VCaP (cell line): ENCODE measurements around the gene TFAP2E.

Experiments used
- H3K27ac ChIP-seq: fragments of 450-650 bp; 2 replicates; pipeline ENCODE4 v1.5.1; 2017
- TF ChIP-seq, protein P1 (sequence below): fragments of 450-650 bp; conservative IDR thresholded peaks from 2 replicates; pipeline ENCODE4 v1.5.1; 2017; ENCODE audit warnings: mild to moderate bottlenecking, moderate library complexity

The TFAP2E gene

GRCh38 chr1:35597870-35598269 lies 24.8 kb downstream of the TFAP2E start:
- H3K27ac ChIP-seq: no peak overlapping the region
- TF ChIP-seq, protein P1, sequence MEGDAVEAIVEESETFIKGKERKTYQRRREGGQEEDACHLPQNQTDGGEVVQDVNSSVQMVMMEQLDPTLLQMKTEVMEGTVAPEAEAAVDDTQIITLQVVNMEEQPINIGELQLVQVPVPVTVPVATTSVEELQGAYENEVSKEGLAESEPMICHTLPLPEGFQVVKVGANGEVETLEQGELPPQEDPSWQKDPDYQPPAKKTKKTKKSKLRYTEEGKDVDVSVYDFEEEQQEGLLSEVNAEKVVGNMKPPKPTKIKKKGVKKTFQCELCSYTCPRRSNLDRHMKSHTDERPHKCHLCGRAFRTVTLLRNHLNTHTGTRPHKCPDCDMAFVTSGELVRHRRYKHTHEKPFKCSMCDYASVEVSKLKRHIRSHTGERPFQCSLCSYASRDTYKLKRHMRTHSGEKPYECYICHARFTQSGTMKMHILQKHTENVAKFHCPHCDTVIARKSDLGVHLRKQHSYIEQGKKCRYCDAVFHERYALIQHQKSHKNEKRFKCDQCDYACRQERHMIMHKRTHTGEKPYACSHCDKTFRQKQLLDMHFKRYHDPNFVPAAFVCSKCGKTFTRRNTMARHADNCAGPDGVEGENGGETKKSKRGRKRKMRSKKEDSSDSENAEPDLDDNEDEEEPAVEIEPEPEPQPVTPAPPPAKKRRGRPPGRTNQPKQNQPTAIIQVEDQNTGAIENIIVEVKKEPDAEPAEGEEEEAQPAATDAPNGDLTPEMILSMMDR: no peak

DNA sequence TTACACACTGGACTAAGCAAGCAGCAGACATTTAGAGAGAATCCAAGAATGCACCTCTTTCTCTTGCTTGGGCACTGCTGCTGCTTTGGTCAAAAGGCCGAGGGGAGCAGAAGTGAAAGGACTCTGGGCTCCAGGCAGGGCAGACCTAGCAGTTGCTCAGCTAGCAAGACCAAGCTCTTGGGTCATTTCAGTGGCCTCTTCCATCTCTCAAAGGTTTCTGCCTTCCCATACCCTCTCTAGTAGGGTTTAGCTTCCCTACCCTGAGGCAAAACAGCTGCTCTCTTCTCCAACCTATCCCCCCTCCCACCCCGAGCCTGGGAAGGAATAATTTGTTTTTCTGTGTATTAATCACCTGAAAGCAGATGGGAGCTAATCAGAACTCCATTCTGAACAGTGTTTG lies 25.8 kb downstream of the TFAP2E start:
- H3K27ac ChIP-seq: peak overlapping the region; percentile 32; the same call in 1 of the 2 replicates
- TF ChIP-seq, protein P1: no peak

DNA sequence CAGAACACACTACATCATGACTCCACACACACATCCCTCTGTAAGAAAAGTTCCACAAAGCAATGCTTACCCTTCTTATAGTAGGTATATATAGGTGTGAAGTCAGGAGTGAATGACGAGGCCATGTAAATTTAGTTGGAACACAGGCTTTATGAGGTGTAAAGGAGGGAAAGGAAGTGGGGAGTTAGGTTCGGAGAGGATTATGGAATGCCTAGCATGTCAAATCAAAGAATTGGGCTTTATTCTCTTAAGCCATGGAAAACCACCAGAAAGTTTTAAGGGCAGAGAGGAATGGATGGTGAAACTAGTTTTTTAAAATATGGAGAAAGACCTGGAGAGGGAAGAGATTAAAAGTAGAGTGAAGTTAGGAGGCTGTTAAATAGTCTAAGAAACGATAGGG lies 26.3 kb downstream of the TFAP2E start:
- TF ChIP-seq, protein P1: no peak
- peak overlapping the region; percentile 32; the same call in 1 of the 2 replicates for H3K27ac ChIP-seq

DNA sequence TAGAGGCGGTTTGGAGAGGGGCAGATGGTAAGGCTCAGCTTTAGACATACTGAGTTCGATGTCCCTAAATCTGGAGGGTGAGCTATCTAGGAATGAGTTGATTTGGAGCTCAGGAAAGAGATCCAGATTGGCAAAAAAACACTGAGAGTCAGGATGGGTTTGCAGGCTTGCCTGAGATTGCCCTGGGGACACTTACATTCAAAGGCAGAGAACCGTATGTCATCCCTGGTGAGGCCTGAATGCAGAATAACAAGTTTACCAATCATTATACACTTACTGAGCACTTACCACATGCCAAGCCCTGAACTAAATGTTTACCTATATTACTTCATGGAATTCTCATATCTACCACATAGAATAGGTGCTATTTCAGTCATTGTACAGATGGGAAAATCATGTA lies 27.5 kb downstream of the TFAP2E start:
- TF ChIP-seq, protein P1: no peak
- no peak overlapping the region for H3K27ac ChIP-seq

- TF ChIP-seq, protein P1: no peak
Measured at GRCh38 chr1:35603468-35603867, 30.4 kb downstream of the TFAP2E start.

DNA sequence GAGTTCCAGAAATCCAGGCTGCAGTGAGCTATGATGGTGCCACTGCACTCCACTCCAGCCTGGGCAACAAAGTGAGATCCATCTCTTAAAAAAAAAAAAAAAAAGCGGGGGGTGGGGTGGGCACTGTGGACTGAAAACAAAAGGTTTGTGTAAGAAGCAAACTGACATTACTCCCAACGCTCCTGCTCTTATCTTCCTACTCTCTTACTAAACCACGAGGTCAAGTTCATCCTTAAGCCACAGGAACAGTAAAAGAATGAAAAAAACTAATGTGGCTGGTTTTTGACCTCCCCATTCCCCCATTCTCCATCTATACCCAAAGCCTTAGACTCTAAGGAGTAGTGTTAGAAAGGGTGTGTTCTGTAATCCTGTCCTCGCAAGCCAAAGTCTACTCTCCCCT lies 30.8 kb downstream of the TFAP2E start:
- TF ChIP-seq, protein P1: no peak
- no peak overlapping the region for H3K27ac ChIP-seq

More at GRCh38 chr1:35603468-35603867, 30.4 kb downstream of the TFAP2E start:
- H3K27ac ChIP-seq: no peak overlapping the region

GRCh38 chr1:35605071-35605866 lies 32.2 kb downstream of the TFAP2E start:
- H3K27ac ChIP-seq: no peak overlapping the region
- TF ChIP-seq, protein P1: no peak
